Hepatocyte (in vitro differentiated cells): ENCODE data around the gene ANAPC16.

Experiments used
- CTCF ChIP-seq: fragments of 200-600 bp; sonication (generic); IDR thresholded peaks from 2 replicates; pipeline ENCODE4 v1.5.1; 2016; ENCODE audit warnings: antibody characterized with exemption, mild to moderate bottlenecking; ENCODE audit not compliant: poor library complexity
- EZH2 ChIP-seq: fragments of 200-600 bp; sonication (generic); IDR thresholded peaks from 2 replicates; pipeline ENCODE4 v1.6.1; 2016; ENCODE audit warnings: antibody characterized with exemption, mild to moderate bottlenecking, borderline replicate concordance

GRCh38 chr10:72177454-72177853, 38.4 kb upstream of the ANAPC16 start:
- TF ChIP-seq CTCF (no peak), EZH2 (no peak)
